Tibial artery (tissue), 4 donors: Measurements from ENCODE around the gene RAB15.

Experiments
- DNase-seq, 2 donors: peaks; one replicate each; pipeline ENCODE4 v3.0.0-alpha.2; 2019
- H3K27ac ChIP-seq, 2 donors: fragments of 200-600 bp; sonication (generic) in 1 of 2; 1 replicate in 1 of 2; 2 replicates in 1 of 2; pipeline ENCODE4 v1.5.1; 2018 to 2019; ENCODE audit warnings: mild to moderate bottlenecking in 1 of 2
- H3K27me3 ChIP-seq, 2 donors: fragments of 200-600 bp; sonication (generic) in 1 of 2; one replicate each; pipeline versions ENCODE4 v1.5.1 to v1.6.0; 2016 to 2019
- H3K36me3 ChIP-seq, 3 donors: fragments of 200-600 bp; sonication (generic) in 2 of 3; one replicate each; pipeline ENCODE4 v1.5.1; 2016 to 2019; ENCODE audit warnings: mild to moderate bottlenecking in 2 of 3
- H3K4me1 ChIP-seq, 4 donors: fragments of 200-600 bp; sonication (generic) in 2 of 4; 1 replicate in 3 of 4; 2 replicates in 1 of 4; pipeline ENCODE4 v1.5.1; 2016 to 2019
- H3K4me3 ChIP-seq, 2 donors: fragments of 200-600 bp; sonication (generic) in 1 of 2; 1 replicate in 1 of 2; 2 replicates in 1 of 2; pipeline ENCODE4 v1.5.1; 2018 to 2019; ENCODE audit warnings: mild to moderate bottlenecking in 2 of 2
- H3K9me3 ChIP-seq, 3 donors: fragments of 200-600 bp; sonication (generic) in 1 of 3; one replicate each; pipeline ENCODE4 v1.5.1; 2016 to 2019
- intact Hi-C: fragments of 100-400 bp; cut with DNase I; formaldehyde crosslinking; loops from one replicate; pipeline ENCODE4 v1.15.0; 2023; ENCODE audit warnings: low total_unique reads
- TF ChIP-seq, protein P1 (sequence below), 2 experiments: fragments of 200-600 bp in 1 of 2; fragments of 450-650 bp in 1 of 2; IDR thresholded peaks; one replicate each; pipeline ENCODE4 v1.5.1; 2017 to 2019; ENCODE audit warnings: antibody characterized with exemption in 2 of 2, mild to moderate bottlenecking in 1 of 2, moderate library complexity in 1 of 2

The RAB15 gene

GRCh38 chr14:64974563-64974962, 2.4 kb upstream of the RAB15 start:
- no peaks in the 10 kb centered on the region for H3K9me3 ChIP-seq
- no peaks in the 10 kb centered on the region for H3K36me3 ChIP-seq
- H3K4me3 ChIP-seq = no peak overlapping the region
- peaks cover 0 to 21% (median 15%) of the 10 kb centered on the region in 4 donors for H3K4me1 ChIP-seq
- no peak overlapping the region for H3K27ac ChIP-seq
- intact Hi-C loops = no loop called here
- TF ChIP-seq, protein P1, sequence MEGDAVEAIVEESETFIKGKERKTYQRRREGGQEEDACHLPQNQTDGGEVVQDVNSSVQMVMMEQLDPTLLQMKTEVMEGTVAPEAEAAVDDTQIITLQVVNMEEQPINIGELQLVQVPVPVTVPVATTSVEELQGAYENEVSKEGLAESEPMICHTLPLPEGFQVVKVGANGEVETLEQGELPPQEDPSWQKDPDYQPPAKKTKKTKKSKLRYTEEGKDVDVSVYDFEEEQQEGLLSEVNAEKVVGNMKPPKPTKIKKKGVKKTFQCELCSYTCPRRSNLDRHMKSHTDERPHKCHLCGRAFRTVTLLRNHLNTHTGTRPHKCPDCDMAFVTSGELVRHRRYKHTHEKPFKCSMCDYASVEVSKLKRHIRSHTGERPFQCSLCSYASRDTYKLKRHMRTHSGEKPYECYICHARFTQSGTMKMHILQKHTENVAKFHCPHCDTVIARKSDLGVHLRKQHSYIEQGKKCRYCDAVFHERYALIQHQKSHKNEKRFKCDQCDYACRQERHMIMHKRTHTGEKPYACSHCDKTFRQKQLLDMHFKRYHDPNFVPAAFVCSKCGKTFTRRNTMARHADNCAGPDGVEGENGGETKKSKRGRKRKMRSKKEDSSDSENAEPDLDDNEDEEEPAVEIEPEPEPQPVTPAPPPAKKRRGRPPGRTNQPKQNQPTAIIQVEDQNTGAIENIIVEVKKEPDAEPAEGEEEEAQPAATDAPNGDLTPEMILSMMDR (IDR thresholded peaks at IDR 0.05) = no peak
- no peaks in the 10 kb centered on the region for H3K27me3 ChIP-seq
- peak in 1 of 2 donors; percentile 44 for DNase-seq

- Histone ChIP-seq H3K4me3 (no peak overlapping the region), H3K27me3 (no peaks in the 10 kb centered on the region), H3K4me1 (peaks cover 0 to 21% (median 15%) of the 10 kb centered on the region in 4 donors), H3K36me3 (no peaks in the 10 kb centered on the region), H3K9me3 (no peaks in the 10 kb centered on the region), H3K27ac (no peak overlapping the region)
- peak in 1 of 2 donors; percentile 12 for DNase-seq
- TF ChIP-seq, protein P1 (IDR thresholded peaks at IDR 0.05) = no peak
- intact Hi-C loops = no loop called here
These were observed 1.7 kb upstream of the RAB15 start for GRCh38 chr14:64973826-64974225.

DNA sequence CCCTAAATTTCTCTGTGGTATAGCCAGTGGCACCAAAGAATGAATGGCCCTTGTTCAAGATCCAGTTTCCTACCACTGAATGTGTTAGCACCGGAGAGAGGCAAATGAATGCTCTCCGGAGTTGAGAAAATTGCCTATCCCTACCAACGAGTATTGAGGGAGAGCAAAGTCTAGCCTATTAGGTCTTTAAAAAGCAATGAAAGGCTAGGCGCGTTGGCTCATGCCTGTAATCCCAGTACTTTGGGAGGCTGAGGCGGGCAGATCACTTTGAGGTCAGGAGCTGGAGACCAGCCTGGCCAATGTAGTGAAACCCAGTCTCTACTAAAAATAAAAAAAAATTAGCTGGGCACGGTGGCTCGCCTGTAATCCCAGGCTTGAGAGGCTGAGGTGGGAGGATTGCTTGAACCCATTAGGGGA, 898 bp upstream of the RAB15 start:
- TF ChIP-seq, protein P1 (IDR thresholded peaks at IDR 0.05) = no peak
- peak overlapping the region in 1 of 2 donors; percentile 61 for H3K4me3 ChIP-seq

DNA sequence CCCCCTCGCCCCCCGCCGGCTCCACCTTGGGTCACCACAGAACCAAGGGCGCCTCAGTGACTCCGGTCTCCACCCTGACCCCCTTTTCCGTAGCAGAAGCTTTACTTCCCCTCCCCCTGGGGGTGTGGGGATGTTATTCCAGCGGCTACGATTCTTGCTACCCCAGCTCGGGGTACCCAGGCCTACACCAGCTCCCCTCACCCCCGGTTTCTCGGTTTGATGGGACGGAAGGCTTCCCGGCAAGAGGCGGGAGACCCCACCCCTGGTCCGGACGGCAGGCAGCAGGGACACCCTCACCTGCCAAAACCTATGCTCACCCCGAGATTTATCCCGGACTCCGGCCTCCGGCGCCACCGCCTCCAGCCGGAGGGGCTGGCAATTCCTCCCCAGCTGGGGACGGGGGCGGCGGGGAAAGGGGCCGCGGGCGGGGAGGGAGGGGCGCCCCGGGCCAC, 619 bp downstream of the RAB15 start:
- intact Hi-C loops = no loop called here
- DNase-seq = peak in 1 of 2 donors; percentile 66

More for the DNA sequence above, 898 bp upstream of the RAB15 start:
- Histone ChIP-seq H3K4me1 (peaks cover 0 to 21% (median 15%) of the 10 kb centered on the region in 4 donors), H3K27me3 (no peaks in the 10 kb centered on the region), H3K36me3 (no peaks in the 10 kb centered on the region), H3K9me3 (no peaks in the 10 kb centered on the region), H3K27ac (no peak overlapping the region)
- intact Hi-C loops = no loop called here
- peak in 1 of 2 donors; percentile 53 for DNase-seq

DNA sequence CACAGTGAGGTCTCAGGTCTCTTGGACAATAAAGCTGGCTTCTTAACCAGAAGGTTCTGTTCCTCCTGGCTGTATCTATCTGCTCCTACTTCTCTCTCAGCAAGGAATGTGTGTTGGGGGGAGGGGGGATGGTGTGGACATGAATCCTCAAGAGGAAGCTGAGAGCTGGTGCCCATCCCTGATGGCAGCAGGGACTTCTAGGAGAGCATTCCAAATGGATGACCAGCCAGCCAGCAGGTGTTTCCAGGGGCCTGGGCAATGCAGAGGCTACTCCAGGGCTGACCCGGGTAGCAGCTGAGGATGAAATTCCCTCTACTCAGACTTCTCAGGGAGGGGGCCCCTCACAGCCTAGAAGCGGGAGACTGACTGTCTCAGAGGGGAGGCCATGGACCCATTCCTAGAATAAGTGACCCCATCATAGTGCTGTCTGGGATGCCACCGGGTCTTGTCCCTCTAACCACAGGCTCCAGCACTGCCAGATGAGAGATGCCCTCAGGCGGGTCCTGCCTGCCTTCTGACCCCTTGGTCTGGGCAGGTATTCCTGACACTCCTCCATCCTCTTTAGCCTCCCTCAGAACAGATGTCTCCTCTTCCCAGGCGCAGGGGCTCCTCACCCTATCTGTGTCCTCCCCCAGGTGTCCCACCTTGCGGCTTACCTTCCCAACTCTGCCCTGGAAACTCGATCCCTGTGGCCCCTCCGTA, 1.2 kb downstream of the RAB15 start:
- intact Hi-C loops = no loop called here
- H3K36me3 ChIP-seq = no peaks in the 10 kb centered on the region
- peak overlapping the region; percentile 61 to 64 for H3K4me3 ChIP-seq
- peak overlapping the region in 1 of 2 donors; percentile 24 for H3K27ac ChIP-seq
- H3K4me1 ChIP-seq = peaks cover 0 to 21% (median 15%) of the 10 kb centered on the region in 4 donors
- TF ChIP-seq, protein P1 (IDR thresholded peaks at IDR 0.05) = no peak
- no peaks in the 10 kb centered on the region for H3K9me3 ChIP-seq
- no peaks in the 10 kb centered on the region for H3K27me3 ChIP-seq
- DNase-seq = no peak

More for the DNA sequence above, 619 bp downstream of the RAB15 start:
- Histone ChIP-seq H3K4me3 (peak overlapping the region; percentile 61 to 64), H3K9me3 (no peaks in the 10 kb centered on the region), H3K27me3 (no peaks in the 10 kb centered on the region), H3K4me1 (peaks cover 0 to 21% (median 15%) of the 10 kb centered on the region in 4 donors), H3K36me3 (no peaks in the 10 kb centered on the region), H3K27ac (peak overlapping the region; percentile 24 to 47)
- TF ChIP-seq, protein P1 (IDR thresholded peaks at IDR 0.05) = no peak
